HG02610 (cell line): ENCODE data around the gene RAB17.

Experiments
- ATAC-seq: cut with Tn5 transposase; IDR thresholded peaks from one replicate; pipeline ENCODE4 v1.9.1; 2021; ENCODE audit warnings: mild to moderate bottlenecking, moderate library complexity; ENCODE audit not compliant: unreplicated experiment

Gene RAB17

DNA sequence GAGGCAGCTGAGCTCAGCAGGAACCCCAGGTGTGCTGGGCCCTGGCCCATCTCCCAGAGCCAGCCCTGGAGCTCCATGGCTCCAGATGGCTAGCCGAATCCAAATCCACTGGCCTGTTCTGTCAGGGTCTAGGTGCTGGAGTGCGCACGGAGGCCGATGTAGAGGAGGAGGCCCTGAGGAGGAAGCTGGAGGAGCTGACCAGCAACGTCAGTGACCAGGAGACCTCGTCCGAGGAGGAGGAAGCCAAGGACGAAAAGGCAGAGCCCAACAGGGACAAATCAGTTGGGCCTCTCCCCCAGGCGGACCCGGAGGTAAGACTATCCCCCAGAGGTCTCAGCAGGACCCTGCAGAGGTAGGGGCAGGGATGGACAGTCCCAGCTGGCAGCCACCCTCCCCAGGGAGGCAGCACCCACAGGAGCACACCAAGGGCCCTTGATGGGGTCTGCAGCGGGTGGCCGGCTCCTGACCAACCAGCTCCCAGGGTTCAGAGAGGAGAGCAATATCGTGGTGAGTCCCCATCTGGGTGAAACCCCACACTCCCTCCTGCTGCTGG is 50.2 kb downstream of the RAB17 start:
- ATAC-seq = no peak

DNA sequence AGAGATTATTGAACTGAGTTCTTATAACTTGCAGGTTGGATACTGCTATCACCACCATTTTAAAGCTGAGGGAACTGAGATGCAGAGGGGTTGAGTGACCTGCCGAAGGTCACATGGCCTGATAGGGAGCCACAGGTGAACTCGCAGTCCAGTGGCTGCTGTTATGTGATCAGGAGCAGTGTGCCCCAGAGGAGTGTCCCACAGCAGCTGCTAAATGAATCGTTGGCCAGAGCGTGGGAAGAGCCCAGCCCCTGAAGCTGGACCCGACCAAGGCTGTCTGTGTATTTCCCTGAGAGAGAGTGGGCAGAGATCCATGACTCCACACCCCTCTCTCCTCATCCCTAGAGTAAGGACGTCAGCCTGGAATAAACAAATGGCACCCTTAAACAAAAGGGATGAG is 50.9 kb downstream of the RAB17 start:
- no peak for ATAC-seq

DNA sequence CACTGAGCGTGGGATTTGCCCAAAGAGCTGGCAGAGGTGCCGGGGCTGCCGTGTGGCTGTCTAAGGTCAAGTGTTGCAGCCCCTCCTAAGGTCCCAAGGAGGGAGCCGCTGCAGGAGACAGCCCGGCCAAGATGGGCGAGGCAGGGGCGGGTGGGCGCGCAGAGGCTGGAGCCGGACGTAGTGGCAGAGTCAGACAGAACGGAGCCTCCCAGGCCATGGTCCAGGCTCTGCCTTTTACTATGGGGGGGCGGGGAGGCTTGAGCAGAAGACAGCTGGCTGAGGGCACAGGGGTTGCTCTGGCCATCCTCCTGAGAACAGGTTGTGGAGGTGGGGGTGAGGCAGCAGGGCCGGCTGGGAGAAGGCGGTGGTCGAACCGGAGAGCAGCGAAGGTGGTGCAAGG is 51.6 kb downstream of the RAB17 start:
- no peak for ATAC-seq

DNA sequence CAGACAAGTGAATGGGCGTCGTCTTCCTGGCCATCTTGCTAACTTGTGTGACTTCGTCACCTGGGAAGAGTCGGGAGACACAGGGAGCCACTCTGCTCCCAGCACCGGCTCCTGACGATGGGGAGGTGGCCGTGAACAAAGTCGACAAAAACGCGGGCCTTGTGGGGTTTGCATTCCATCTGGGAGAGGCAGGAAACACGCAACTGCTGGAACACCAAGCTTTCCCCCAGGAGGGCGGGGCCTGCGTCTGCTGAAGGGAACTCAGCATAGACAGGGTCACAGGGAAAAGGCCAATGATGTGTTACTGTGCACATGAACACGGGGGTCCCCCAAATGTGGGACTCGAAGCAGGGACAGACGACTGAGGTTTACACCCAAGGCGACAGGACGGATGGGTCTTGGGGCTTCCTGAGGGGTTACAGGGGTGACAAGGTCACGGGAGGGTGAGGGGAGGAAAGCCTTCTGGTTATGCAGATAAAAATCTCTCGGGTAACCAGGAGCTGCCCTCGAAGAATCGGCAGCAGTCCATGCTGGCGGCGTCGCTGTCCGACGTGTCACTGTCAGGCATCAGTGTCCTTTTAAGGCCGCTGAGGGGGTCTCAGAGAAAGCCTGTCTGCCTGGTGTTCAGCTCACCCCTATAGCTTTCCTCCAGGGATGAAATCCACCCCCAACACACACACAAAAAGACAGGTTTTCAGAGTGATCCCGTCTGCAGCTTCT is 52.4 kb downstream of the RAB17 start:
- ATAC-seq = no peak

DNA sequence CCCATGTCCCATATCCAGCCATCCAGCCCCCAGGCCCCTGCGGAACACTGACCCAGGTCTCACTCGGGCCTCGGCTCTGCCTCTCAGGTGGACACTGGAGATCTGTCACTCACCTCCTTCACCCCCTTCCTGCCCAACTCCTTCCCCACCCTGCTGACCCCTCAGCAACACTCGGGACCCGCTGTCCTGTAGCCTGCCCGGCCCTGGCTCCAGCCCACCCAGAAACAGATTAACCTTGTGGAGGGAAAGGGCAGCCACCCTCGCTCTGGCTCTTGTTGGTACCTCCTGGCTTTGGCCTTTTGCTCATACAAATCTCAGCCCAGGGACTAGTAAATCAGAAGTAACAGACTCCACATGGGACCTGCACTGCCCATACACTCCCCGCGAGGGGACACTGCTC is 53.9 kb downstream of the RAB17 start:
- no peak for ATAC-seq

DNA sequence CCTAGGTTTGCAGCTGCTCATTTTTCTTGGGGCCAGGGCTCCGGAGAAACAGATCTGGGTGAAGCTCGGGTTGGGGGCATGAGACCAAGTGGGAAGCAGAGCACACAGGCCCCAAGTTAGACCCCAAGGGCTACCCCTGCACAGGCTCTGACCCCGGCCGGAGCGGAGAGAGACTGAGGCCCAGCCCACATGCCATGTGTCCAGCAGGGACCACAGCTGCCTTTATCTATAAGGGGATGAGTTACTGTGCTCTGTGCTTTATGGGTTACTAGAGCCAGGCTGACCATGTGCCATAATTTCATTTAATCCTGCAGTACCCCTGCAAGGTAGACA is 54.5 kb downstream of the RAB17 start:
- no peak for ATAC-seq

DNA sequence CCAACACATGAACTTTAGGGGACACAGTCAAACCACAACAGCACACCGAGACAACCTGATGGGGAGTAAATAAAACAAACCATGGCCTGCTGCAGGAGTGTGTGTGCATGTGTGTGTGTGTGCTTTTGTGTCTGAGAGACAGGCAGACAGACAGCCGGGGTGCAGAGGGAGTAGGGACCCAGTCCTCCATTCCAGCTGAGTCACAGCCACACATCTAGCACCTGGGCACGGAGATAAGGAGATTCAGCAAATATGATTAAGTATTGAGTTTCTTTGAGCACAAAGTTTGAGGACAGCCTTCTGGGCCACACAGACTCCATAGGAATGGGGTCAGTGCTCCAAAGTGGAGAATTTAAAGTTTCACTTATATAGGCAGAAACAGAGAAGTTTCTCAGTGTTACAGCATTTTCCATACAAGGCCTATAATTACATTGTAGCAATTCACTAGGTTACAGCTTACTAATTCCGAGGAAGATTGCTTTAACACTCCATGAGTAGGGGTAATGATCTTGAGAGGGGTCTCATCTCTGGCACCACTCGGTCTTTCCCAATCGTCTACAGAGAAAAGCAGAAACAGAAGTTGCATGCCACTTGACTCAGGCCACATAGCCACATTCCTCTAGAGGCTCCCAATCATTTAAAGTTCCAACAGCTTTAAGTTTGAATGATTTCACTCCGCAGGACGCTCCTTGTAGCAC is 55.0 kb downstream of the RAB17 start:
- ATAC-seq = no peak

DNA sequence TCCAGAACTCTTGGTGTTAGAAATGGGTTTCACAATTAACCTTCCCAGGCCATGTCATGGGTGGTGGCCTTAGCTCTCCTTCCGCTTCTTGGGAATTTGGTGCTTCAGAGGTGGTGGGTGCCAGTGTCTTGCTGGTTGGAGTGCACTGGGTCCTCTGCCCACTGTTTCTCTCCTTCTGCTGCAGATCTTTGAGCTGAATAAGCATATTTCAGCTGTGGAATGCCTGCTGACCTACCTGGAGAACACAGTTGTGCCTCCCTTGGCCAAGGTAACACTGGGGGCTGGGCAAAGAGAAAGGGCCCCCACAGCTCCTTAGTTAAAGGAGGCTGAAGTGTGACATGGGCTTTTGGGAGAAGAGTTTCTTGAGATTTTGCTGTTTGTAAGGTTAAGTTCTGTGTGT is 56.2 kb downstream of the RAB17 start:
- ATAC-seq = no peak

DNA sequence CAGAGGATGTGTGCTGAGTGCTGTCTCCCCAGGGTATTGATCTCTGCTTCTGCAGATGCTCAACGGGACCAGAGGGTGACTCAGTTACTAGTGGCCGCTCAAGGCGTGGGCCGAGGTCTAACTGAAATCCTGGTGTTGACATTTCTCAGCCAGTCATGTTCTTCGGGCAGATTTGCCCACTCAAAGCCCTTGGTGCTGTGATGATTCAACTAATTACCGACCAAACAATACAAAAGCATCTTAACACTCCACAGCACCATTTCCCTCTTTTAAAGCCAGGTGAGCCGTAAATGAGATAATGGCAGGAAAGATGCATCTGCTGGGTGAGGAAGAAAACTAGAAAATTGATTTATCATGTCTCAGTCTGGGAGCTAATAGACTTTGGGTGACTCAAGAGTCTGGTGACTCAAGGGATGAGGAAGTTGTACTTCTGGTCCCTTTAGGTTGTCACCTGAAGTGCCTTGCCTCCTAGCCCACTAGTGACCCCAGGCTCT is 56.8 kb downstream of the RAB17 start:
- no peak for ATAC-seq

DNA sequence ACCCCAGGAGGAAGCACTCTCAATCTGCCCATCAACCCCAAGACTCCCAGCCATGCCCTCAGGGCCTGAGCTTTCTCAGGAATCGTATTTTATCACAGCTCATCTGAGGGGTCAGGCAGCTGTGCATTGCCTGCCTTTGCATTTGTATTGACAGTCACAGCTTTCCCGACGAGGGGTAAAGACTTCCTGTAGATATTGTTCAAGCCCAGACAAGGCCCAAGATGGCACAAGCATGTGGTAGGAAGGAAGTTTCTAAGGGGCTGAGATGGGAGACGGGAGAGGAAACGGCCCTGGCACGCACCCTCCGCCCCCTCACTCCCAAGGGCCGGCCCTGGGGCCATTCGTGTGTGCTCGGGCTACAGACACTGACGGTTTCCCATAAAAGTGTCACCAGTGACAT is 58.4 kb downstream of the RAB17 start:
- no peak for ATAC-seq

DNA sequence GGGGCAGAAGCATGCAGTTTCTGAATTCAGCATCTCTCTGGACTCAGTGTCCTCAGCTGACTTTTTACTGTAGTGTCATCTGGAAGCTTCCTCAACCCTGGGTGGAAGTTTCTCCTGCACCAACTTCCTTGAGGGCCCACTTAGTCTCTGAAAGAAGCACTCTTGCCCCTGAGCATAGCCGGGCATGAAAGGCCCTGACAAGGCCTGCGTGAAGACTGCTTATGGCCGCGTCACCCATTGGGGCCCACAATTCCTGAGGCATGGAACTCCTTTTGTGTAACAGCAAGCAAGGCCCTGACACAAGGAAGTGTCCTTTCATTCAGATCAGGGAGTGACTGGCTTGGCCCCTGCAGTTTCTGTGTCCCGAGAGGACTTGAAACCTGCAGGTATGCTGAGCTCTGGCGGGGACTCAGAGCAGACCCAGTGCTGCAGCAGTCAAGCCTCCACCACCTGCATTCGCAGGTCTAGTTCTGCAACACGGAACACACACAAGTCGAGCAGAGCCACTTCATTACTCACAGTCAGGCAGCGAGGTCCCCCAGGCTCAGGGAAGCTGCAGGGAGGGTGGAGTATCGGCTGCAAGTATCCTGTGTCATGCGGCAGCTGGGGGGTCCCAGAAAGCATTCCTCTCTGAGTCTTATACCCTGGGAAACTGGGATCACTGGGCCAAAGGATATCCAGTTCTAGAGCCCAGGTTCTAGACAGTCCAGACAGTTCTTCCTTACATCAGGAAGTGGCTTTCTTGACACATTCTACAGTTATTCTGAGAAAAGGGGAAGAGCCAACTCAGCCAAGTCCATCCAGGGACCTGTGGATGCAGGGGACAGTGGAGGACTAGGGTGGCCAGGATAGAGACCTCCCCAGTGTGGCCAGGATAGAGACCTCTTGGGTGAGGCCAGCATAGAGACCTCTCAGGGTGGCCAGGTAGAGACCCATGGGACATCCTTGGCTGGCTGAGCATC is 59.8 kb downstream of the RAB17 start:
- ATAC-seq = no peak

DNA sequence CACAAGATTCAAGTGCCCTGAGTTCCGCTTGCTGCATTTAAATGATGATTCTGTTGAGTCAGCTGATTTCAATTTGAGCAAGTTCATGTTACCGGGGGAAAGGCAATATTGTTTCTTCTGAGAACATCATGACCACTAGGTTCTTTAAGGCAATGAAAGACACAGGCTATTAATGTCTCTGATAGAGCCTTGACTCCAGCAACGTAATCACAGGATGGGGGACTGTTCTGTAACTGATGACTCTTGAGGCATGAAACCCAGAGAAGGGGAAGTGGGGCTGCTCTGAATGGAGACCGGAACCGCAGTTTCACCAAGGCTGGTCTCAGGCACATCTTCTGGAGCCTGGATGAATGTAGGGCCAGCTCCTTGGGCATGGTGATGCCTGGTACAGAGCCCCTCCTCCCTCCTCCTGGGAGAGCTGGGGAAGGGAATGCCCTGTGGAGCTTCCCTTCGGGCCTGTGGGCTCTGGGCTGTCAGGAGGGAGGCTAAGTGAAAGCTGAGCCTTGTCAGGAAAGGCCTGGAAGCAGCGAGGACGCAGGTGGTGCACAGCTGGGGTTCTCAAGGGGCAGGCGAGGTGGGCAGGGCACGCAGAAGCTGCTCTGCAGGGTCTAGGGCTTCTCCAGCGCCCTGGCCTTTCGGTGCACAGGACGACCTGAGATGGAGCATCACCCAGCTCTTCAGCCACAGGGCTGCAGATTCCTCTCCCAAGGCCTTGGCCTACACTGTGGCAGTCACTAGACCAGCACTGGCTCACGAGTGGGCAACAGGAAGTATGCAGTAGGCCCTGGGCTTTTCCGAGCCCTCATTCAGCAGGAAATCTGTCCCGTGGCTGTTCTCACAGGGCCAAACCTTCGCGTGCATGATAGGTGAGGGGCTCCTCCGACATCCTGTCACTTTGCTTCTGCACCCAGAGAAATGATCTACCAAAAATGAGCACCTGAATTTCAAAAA is 60.8 kb downstream of the RAB17 start:
- no peak for ATAC-seq

DNA sequence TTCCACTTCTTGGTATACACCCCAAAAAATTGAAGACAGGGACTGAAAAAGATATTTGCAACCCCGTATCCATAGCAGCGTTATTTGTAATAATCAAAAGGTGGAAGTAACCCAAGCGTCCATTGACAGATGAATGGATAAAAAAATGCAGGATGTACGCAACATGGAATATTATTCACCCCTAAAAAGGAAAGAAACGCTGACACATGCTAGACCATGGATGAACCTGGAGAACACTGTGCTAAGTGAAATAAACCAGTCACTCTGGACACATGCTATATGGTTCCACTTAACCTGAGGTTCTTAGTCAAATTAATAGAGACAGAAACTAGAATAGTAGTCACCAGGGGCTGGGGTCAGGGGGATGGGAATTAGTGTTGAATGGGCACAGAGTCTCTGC is 62.8 kb downstream of the RAB17 start:
- no peak for ATAC-seq

DNA sequence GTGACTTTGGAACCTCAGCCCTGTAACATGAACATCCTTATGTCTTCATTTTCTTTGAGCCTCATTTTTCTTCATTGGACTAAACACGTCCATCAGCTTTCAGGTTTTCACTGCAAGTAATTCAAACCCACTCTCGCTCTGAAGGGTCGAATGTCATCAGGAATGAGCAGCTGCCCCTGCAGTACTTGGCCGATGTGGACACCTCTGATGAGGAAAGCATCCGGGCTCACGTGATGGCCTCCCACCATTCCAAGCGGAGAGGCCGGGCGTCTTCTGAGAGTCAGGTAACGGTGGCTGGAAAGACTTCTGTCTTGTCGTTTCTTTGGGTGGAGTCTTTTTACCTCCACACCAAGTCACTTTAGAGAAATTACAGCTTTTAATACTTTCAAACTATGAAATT is 63.3 kb downstream of the RAB17 start:
- ATAC-seq = no peak

DNA sequence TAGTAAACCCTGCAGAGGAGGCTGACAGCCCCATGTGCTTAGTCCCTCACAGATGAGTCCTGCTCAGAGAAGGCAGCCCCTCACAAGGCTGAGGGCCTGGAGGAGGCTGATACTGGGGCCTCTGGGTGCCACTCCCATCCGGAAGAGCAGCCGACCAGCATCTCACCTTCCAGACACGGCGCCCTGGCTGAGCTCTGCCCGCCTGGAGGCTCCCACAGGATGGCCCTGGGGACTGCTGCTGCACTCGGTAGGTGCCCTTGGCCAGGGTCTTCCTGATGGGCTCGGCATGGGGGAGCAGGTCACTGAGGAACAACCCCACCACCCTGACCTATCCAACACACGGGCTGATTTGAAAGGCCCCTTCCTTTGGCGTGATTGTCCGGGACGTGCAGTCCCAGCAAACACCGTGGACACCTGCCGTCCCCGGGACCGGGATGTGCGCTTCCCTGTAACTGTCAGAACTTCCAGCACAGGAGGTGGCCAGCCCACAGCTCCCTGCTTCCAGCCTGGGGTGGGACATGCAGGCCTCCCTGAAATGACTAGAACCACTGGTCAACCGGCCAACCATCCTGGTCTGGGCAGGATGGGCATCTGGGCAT is 64.9 kb downstream of the RAB17 start:
- no peak for ATAC-seq

DNA sequence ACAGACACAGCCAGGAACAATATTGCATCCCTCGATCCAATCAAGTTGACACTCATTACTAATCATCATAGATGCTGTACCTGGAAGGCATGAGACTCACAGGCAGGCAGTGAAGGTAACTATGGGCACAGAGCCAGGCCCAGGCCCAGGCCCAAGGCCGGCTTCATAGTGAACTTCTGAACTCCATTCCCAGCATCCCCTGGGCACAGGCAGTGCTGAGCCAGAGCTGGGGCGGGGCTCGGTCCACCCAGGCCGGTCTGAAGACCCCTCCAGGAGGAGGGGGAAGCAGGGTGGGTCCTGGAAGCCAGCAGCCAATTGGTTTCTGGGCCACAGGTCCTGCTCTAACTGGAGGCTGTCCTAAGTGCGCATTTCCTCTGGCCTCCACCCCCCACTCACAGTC is 65.9 kb downstream of the RAB17 start:
- ATAC-seq = no peak
